ENCODE results near the gene AIMP2. TPM values are rescaled to one million over a fixed set of nuclear protein-coding genes. Genes with fewer than 3 reads are reported as not detected.

AIMP2 gene
- polyA plus RNA-seq, 4 donors: 19.9 to 75.3 (median 68.3) TPM

DNA sequence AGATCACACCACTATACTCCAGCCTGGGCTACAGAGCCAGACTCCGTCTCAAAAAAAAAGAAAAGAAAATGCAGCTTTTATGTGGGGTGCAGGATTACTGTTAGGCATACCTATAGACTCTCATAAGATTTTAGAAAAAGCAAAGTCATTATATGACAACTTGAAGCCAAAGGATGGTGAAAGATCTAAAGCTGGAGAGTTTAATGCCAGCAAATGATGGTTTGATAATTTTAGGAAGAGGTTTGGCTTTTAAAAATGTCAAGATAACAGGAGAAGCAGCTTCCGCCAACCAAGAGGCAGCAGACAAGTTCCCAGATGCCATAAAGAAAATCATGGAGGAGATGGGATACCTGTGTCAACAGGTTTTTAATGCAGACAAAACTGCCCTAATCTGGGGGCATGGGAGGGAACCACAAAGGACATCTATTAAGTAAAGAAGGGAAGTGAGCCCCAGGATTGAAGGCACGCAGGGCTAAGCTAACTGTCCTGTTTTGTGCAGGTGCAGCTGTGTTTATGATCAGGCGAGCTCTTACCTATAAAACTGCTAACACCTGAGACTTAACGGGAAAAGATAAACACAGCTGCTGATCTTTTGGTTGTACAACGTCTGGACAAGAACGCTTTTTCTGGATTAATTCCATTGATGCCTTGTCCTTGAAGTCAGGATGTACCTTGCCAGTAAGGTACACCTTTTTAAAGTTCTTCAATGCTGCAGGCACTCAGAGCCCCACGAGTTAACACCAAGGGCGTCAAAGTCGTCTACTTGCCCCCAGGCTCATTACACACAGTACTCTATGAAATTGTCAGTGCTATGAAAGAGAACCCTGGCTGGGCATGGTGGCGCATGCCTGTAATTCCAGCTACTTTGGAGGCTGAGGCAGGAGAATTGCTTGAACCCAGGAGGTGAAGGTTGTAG, 11.6 kb downstream of the AIMP2 start:
- H3K9me3 ChIP-seq (ENCODE audit: control insufficient read depth in 2 of 2, insufficient read depth in 1 of 2, low read depth in 1 of 2, low read length in 1 of 2): no peaks in the 10 kb centered on the region
- WGBS, 3 donors: 54 to 79% (median 57%) methylated on average over 11 of the region's 11 CpGs
- peaks cover 27 to 91% (median 34%) of the 10 kb centered on the region in 3 donors for H3K36me3 ChIP-seq (ENCODE audit: control insufficient read depth in 3 of 3, insufficient read depth in 2 of 3, low read depth in 1 of 3, low read length in 3 of 3)
- FAIRE-seq (no peak), DNase-seq (no peak)
- no peaks in the 10 kb centered on the region for H3K27me3 ChIP-seq (ENCODE audit: control insufficient read depth in 3 of 3, insufficient read depth in 3 of 3, low read length in 3 of 3)
- H3K4me3 ChIP-seq (ENCODE audit: low read depth in 1 of 3, low read length in 3 of 3): no peak overlapping the region
- no peak overlapping the region for H3K27ac ChIP-seq (ENCODE audit: low read depth in 1 of 3, low read length in 2 of 3)
- no peaks in the 10 kb centered on the region for H3K4me1 ChIP-seq (ENCODE audit: control insufficient read depth in 3 of 3, insufficient read depth in 2 of 3, low read depth in 1 of 3, low read length in 2 of 3)

DNA sequence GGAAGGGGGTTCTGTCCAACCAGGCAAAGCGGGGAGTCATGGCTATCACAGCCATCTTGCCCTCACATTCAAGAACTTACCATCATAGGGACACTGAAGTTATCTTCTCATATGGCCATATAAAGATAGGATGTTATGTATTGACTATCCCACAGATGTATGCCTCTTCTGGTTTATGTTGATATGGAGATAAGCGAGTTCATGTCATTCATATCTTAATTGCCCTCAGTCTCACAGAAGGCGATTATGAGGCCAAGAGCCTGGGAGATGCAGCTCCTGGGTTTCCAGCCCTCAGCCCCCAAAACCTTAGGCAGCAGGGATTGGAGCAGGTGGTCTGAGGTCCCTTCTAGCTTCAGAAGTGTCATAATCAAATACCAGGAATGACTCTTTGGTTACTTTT, 13.6 kb downstream of the AIMP2 start:
- Histone ChIP-seq H3K27me3 (ENCODE audit: control insufficient read depth in 3 of 3, insufficient read depth in 3 of 3, low read length in 3 of 3) (no peaks in the 10 kb centered on the region), H3K36me3 (ENCODE audit: control insufficient read depth in 3 of 3, insufficient read depth in 2 of 3, low read depth in 1 of 3, low read length in 3 of 3) (peaks cover 29 to 92% (median 30%) of the 10 kb centered on the region in 3 donors), H3K9me3 (ENCODE audit: control insufficient read depth in 2 of 2, insufficient read depth in 1 of 2, low read depth in 1 of 2, low read length in 1 of 2) (no peaks in the 10 kb centered on the region), H3K27ac (ENCODE audit: low read depth in 1 of 3, low read length in 2 of 3) (no peak overlapping the region), H3K4me1 (ENCODE audit: control insufficient read depth in 3 of 3, insufficient read depth in 2 of 3, low read depth in 1 of 3, low read length in 2 of 3) (no peaks in the 10 kb centered on the region), H3K4me3 (ENCODE audit: low read depth in 1 of 3, low read length in 3 of 3) (no peak overlapping the region)
- 70 to 91% (median 88%) methylated on average over 3 of the region's 3 CpGs for WGBS, 3 donors
- DNase-seq (no peak), FAIRE-seq (no peak)

DNA sequence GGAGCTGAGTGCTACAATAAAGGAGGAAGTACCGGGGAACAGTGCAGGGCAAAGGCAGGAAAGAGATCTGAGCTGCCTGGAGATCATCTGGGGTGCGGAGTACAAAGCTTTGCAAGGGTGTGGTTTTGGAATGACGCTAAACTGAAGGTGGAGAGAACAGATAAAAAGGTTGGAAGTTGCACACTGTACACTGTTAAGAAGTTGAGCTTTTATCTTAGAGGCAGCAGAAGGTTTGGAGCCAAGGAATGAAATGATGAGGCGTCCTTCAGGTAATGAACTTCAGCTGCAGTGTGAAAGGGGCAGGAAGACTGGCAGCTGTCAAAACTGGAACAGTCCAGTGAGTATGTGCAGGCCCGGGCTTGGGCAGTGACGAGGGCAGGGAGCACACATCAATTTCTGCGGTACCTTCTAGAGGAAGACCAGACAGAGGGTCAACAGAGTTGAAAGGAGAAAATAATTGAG, 14.9 kb downstream of the AIMP2 start:
- no peak overlapping the region for H3K4me3 ChIP-seq (ENCODE audit: low read depth in 1 of 3, low read length in 3 of 3)
- 28 to 68% (median 47%) methylated on average over 7 of the region's 7 CpGs for WGBS, 3 donors

DNA sequence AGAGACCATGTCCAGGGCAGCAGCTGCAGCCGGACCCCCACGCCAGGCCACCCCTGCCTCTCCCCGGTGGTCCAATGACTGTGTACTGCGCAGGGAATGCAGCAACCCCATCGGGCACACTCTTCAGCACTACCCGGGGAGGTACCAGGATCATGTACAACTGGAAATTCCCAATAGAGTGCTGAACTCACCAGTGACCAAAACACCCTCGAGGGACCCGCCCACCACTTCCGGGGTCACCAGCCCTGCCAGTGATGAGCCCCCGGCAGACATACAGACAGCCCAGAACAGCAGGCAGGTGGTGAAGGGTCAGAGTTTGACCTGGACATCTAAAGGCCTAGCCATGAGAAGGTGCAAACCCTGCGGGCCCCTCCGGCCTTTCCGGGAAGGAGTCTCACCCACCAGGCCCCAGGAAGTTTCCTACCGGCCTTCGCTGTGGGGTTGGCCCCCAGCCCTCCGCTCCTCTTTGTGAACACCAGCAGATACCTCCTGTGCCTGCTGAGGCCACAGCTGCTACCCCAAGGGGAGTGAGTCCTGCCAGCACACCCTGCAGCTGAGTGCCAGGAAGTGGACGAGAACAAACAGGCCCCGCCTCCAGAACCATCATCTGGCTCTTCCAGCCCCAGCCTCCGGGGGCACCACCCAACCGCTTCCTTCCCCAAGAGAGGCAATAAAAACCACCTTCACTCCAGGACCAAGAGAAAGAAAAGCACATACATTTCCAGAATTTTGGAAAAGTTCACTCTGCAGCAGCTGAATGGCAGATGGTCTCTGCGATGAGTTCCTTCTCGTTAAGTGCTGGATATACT, 17.1 kb downstream of the AIMP2 start:
- peak overlapping the region in 2 of 3 donors; percentile 4 to 12 for H3K4me3 ChIP-seq (ENCODE audit: low read depth in 1 of 3, low read length in 3 of 3)
- DNase-seq (peak; percentile 54 to 66), FAIRE-seq (no peak)
- H3K4me1 ChIP-seq (ENCODE audit: control insufficient read depth in 3 of 3, insufficient read depth in 2 of 3, low read depth in 1 of 3, low read length in 2 of 3): no peaks in the 10 kb centered on the region
- no peaks in the 10 kb centered on the region for H3K9me3 ChIP-seq (ENCODE audit: control insufficient read depth in 2 of 2, insufficient read depth in 1 of 2, low read depth in 1 of 2, low read length in 1 of 2)
- no peaks in the 10 kb centered on the region for H3K27me3 ChIP-seq (ENCODE audit: control insufficient read depth in 3 of 3, insufficient read depth in 3 of 3, low read length in 3 of 3)
- 71 to 77% (median 76%) methylated on average over 22 of the region's 22 CpGs for WGBS, 3 donors
- peak overlapping the region in 2 of 3 donors; percentile 50 to 71 for H3K27ac ChIP-seq (ENCODE audit: low read depth in 1 of 3, low read length in 2 of 3)
- H3K36me3 ChIP-seq (ENCODE audit: control insufficient read depth in 3 of 3, insufficient read depth in 2 of 3, low read depth in 1 of 3, low read length in 3 of 3): peaks cover 25 to 83% (median 26%) of the 10 kb centered on the region in 3 donors

More for the DNA sequence above, 14.9 kb downstream of the AIMP2 start:
- Histone ChIP-seq H3K9me3 (ENCODE audit: control insufficient read depth in 2 of 2, insufficient read depth in 1 of 2, low read depth in 1 of 2, low read length in 1 of 2) (no peaks in the 10 kb centered on the region), H3K27ac (ENCODE audit: low read depth in 1 of 3, low read length in 2 of 3) (peak overlapping the region in 2 of 3 donors; percentile 56 to 79), H3K4me1 (ENCODE audit: control insufficient read depth in 3 of 3, insufficient read depth in 2 of 3, low read depth in 1 of 3, low read length in 2 of 3) (no peaks in the 10 kb centered on the region), H3K27me3 (ENCODE audit: control insufficient read depth in 3 of 3, insufficient read depth in 3 of 3, low read length in 3 of 3) (no peaks in the 10 kb centered on the region), H3K36me3 (ENCODE audit: control insufficient read depth in 3 of 3, insufficient read depth in 2 of 3, low read depth in 1 of 3, low read length in 3 of 3) (peaks cover 26 to 88% (median 31%) of the 10 kb centered on the region in 3 donors)
- FAIRE-seq (no peak), DNase-seq (peak in 1 of 2 donors; percentile 97)

GRCh38 chr7:6026820-6027311, 17.8 kb downstream of the AIMP2 start:
- WGBS, 3 donors: 78 to 84% (median 81%) methylated on average over 12 of the region's 12 CpGs
- Histone ChIP-seq H3K27me3 (ENCODE audit: control insufficient read depth in 3 of 3, insufficient read depth in 3 of 3, low read length in 3 of 3) (no peaks in the 10 kb centered on the region), H3K4me1 (ENCODE audit: control insufficient read depth in 3 of 3, insufficient read depth in 2 of 3, low read depth in 1 of 3, low read length in 2 of 3) (no peaks in the 10 kb centered on the region), H3K27ac (ENCODE audit: low read depth in 1 of 3, low read length in 2 of 3) (peak overlapping the region in 2 of 3 donors; percentile 8 to 71), H3K36me3 (ENCODE audit: control insufficient read depth in 3 of 3, insufficient read depth in 2 of 3, low read depth in 1 of 3, low read length in 3 of 3) (peaks cover 19 to 85% (median 26%) of the 10 kb centered on the region in 3 donors), H3K9me3 (ENCODE audit: control insufficient read depth in 2 of 2, insufficient read depth in 1 of 2, low read depth in 1 of 2, low read length in 1 of 2) (no peaks in the 10 kb centered on the region), H3K4me3 (ENCODE audit: low read depth in 1 of 3, low read length in 3 of 3) (no peak overlapping the region)
- no peak for FAIRE-seq
- no peak for DNase-seq

DNA sequence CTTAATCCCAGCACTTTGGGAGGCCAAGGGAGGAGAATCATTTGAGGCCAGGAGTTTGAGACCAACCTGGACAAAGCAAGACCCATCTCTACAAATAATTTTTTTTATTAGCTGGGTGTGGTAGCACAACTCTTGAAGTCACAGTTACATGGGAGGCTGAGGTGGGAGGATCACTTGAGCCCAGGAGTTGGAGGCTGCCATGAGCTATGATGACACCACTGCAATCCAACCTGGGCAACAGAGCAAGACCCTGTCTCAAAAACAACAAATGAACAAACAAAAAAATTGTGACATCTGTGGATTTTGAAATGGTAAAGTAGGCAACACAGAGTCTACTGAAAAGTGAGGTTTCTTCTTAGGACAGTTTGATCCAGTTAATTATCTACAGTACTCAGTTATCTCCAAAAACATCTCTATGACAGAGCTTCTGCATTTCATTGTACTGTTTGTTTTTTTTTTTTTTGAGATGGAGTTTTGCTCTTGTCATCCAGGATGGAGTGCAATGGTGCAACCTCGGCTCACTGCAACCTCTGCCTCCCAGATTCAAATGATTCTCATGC, 18.8 kb downstream of the AIMP2 start:
- DNase-seq: no peak
- no peaks in the 10 kb centered on the region for H3K4me1 ChIP-seq (ENCODE audit: control insufficient read depth in 3 of 3, insufficient read depth in 2 of 3, low read depth in 1 of 3, low read length in 2 of 3)
- H3K27ac ChIP-seq (ENCODE audit: low read depth in 1 of 3, low read length in 2 of 3): no peak overlapping the region

GRCh38 chr7:6028563-6028962, 19.5 kb downstream of the AIMP2 start:
- Histone ChIP-seq H3K36me3 (ENCODE audit: control insufficient read depth in 3 of 3, insufficient read depth in 2 of 3, low read depth in 1 of 3, low read length in 3 of 3) (peaks cover 10 to 74% (median 13%) of the 10 kb centered on the region in 3 donors), H3K9me3 (ENCODE audit: control insufficient read depth in 2 of 2, insufficient read depth in 1 of 2, low read depth in 1 of 2, low read length in 1 of 2) (no peaks in the 10 kb centered on the region), H3K4me3 (ENCODE audit: low read depth in 1 of 3, low read length in 3 of 3) (no peak overlapping the region), H3K4me1 (ENCODE audit: control insufficient read depth in 3 of 3, insufficient read depth in 2 of 3, low read depth in 1 of 3, low read length in 2 of 3) (no peaks in the 10 kb centered on the region), H3K27me3 (ENCODE audit: control insufficient read depth in 3 of 3, insufficient read depth in 3 of 3, low read length in 3 of 3) (no peaks in the 10 kb centered on the region), H3K27ac (ENCODE audit: low read depth in 1 of 3, low read length in 2 of 3) (no peak overlapping the region)
- WGBS, 3 donors: 65 to 72% (median 72%) methylated on average over 5 of the region's 5 CpGs
- no peak for DNase-seq
- no peak for FAIRE-seq

More for the DNA sequence above, 18.8 kb downstream of the AIMP2 start:
- no peaks in the 10 kb centered on the region for H3K9me3 ChIP-seq (ENCODE audit: control insufficient read depth in 2 of 2, insufficient read depth in 1 of 2, low read depth in 1 of 2, low read length in 1 of 2)
- no peak for FAIRE-seq
- H3K27me3 ChIP-seq (ENCODE audit: control insufficient read depth in 3 of 3, insufficient read depth in 3 of 3, low read length in 3 of 3): no peaks in the 10 kb centered on the region
- H3K4me3 ChIP-seq (ENCODE audit: low read depth in 1 of 3, low read length in 3 of 3): no peak overlapping the region
- 93 to 100% (median 94%) methylated on average over 1 of the region's 1 CpG for WGBS, 3 donors
- peaks cover 15 to 79% (median 18%) of the 10 kb centered on the region in 3 donors for H3K36me3 ChIP-seq (ENCODE audit: control insufficient read depth in 3 of 3, insufficient read depth in 2 of 3, low read depth in 1 of 3, low read length in 3 of 3)

GRCh38 chr7:6030988-6031387, 21.9 kb downstream of the AIMP2 start, which contains the start of gene ANKRD61:
Gene ANKRD61 (plus strand): TSS chr7:6031376. CDS start chr7:6031376, 0 bp downstream.
- 80 to 94% (median 88%) methylated on average over 2 of the region's 2 CpGs for WGBS, 3 donors
- Histone ChIP-seq H3K27me3 (ENCODE audit: control insufficient read depth in 3 of 3, insufficient read depth in 3 of 3, low read length in 3 of 3) (no peaks in the 10 kb centered on the region), H3K9me3 (ENCODE audit: control insufficient read depth in 2 of 2, insufficient read depth in 1 of 2, low read depth in 1 of 2, low read length in 1 of 2) (no peaks in the 10 kb centered on the region), H3K4me3 (ENCODE audit: low read depth in 1 of 3, low read length in 3 of 3) (no peak within 1 kb of the TSS), H3K27ac (ENCODE audit: low read depth in 1 of 3, low read length in 2 of 3) (no peak within 1 kb of the TSS), H3K36me3 (ENCODE audit: control insufficient read depth in 3 of 3, insufficient read depth in 2 of 3, low read depth in 1 of 3, low read length in 3 of 3) (peaks cover 7 to 72% (median 25%) of the 10 kb centered on the region in 3 donors), H3K4me1 (ENCODE audit: control insufficient read depth in 3 of 3, insufficient read depth in 2 of 3, low read depth in 1 of 3, low read length in 2 of 3) (no peaks in the 10 kb centered on the region)
- DNase-seq (no peak), FAIRE-seq (no peak)

Data from small intestine (tissue), 7 donors.